Ishikawa (cell line): ENCODE measurements around the gene CNGA1.

Experiments
- CEBPB ChIP-seq: IDR thresholded peaks from 2 replicates; pipeline ENCODE4 v1.6.1; 2012
- EGR1 ChIP-seq: IDR thresholded peaks from 2 replicates; pipeline ENCODE4 v1.6.1; 2012
- EP300 ChIP-seq: IDR thresholded peaks from 2 replicates; pipeline ENCODE4 v1.6.1; 2012; ENCODE audit warnings: borderline replicate concordance
- NFIC ChIP-seq: IDR thresholded peaks from 2 replicates; pipeline ENCODE4 v1.6.1; 2012
- RAD21 ChIP-seq: IDR thresholded peaks from 2 replicates; pipeline ENCODE4 v1.6.1; 2012; ENCODE audit warnings: low read depth
- REST ChIP-seq: IDR thresholded peaks from 2 replicates; pipeline ENCODE4 v1.6.1; 2012; ENCODE audit warnings: low read depth, mild to moderate bottlenecking
- TAF1 ChIP-seq: IDR thresholded peaks from 2 replicates; pipeline ENCODE4 v1.6.1; 2012; ENCODE audit warnings: low read depth, mild to moderate bottlenecking
- TCF12 ChIP-seq: IDR thresholded peaks from 2 replicates; pipeline ENCODE4 v1.6.1; 2012; ENCODE audit warnings: low read depth
- TEAD4 ChIP-seq: IDR thresholded peaks from 2 replicates; pipeline ENCODE4 v1.6.1; 2012
- YY1 ChIP-seq: IDR thresholded peaks from 2 replicates; pipeline ENCODE4 v1.6.1; 2012; ENCODE audit warnings: low read depth
- ZBTB7A ChIP-seq: IDR thresholded peaks from 2 replicates; pipeline ENCODE4 v1.6.1; 2012; ENCODE audit warnings: low read depth
- TF ChIP-seq, protein P1 (sequence below): IDR thresholded peaks from 2 replicates; pipeline ENCODE4 v1.6.1; 2012
- TF ChIP-seq, protein P2 (sequence below): IDR thresholded peaks from 2 replicates; pipeline ENCODE4 v1.6.1; 2012

- no peak for TF ChIP-seq CEBPB
- TF ChIP-seq, protein P1, sequence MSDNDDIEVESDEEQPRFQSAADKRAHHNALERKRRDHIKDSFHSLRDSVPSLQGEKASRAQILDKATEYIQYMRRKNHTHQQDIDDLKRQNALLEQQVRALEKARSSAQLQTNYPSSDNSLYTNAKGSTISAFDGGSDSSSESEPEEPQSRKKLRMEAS = no peak
- TF ChIP-seq EGR1 = no peak
- no peak for TF ChIP-seq TCF12
- TF ChIP-seq TAF1 = no peak
- no peak for TF ChIP-seq YY1
- TF ChIP-seq ZBTB7A = no peak
- no peak for TF ChIP-seq TEAD4
- no peak for TF ChIP-seq NFIC
- TF ChIP-seq REST = no peak
- TF ChIP-seq, protein P2, sequence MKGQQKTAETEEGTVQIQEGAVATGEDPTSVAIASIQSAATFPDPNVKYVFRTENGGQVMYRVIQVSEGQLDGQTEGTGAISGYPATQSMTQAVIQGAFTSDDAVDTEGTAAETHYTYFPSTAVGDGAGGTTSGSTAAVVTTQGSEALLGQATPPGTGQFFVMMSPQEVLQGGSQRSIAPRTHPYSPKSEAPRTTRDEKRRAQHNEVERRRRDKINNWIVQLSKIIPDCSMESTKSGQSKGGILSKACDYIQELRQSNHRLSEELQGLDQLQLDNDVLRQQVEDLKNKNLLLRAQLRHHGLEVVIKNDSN = no peak
- peak; percentile 69 for TF ChIP-seq RAD21
- TF ChIP-seq EP300 = no peak
These were observed 82.6 kb downstream of the CNGA1 start for GRCh38 chr4:47933840-47934239.
